ENCODE measurements around the gene LRRC4C. TPM values are rescaled to one million over a fixed set of nuclear protein-coding genes. Genes with fewer than 3 reads are reported as not detected.

Gene LRRC4C
- polyA plus RNA-seq, 1 of the 3 experiments (the other 2 are of a cell fraction), result 0.16 TPM

DNA sequence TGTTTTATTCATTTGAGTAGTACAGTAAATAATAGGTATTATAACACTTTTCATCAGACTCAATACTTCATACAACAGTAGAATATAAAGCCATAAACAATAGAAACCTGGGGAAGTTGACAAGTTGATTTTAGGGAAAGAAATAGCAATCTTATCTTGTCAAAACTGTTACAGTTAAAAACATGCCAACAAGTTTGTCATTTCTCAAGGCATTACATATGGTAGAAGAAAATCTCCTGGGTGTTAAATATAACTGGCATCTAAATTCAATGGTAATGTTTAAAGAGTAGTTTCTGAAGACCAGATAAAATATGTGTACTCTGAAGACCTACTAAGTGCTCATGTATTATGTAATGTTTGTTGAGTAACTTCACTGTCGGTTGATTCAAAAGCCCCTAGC lies 75.1 kb downstream of the LRRC4C start:
- no peaks in the 10 kb centered on the region for H3K79me2 ChIP-seq (ENCODE audit: insufficient read depth)
- CTCF ChIA-PET, result no interaction called here
- H3K9me3 ChIP-seq, result no peaks in the 10 kb centered on the region
- no peaks in the 10 kb centered on the region for H4K20me1 ChIP-seq (ENCODE audit: insufficient read depth)
- H3K27ac ChIP-seq (ENCODE audit: low read depth in 2 of 2, low read length in 1 of 2), result no peak overlapping the region
- H2AFZ ChIP-seq (ENCODE audit: low read depth), result no peak overlapping the region
- no peaks in the 10 kb centered on the region for H3F3A ChIP-seq (replicated peaks; ENCODE audit: insufficient read depth)
- no peaks in the 10 kb centered on the region for H3K36me3 ChIP-seq (replicated peaks in 1 of 2; ENCODE audit: control insufficient read depth in 1 of 2, insufficient read depth in 2 of 2, low read length in 1 of 2)
- no peak overlapping the region for H3K4me3 ChIP-seq (ENCODE audit: low read depth in 2 of 2, low read length in 1 of 2)
- H3K27me3 ChIP-seq (ENCODE audit: insufficient read depth), result no peaks in the 10 kb centered on the region
- H3K4me2 ChIP-seq, result no peak overlapping the region
- 50% methylated on average over 1 of the region's 1 CpG for WGBS (ENCODE audit: low lambda C conversion rate)
- POLR2A ChIA-PET, result no interaction called here
- no peak for DNase-seq
- H3K9ac ChIP-seq, result no peak overlapping the region
- TF ChIP-seq RXRA (IDR thresholded peaks at IDR 0.05; ENCODE audit: borderline replicate concordance, low read depth) (no peak), TAF1 (IDR thresholded peaks at IDR 0.05; ENCODE audit: borderline replicate concordance, low read depth, low read length) (no peak), SIN3A (IDR thresholded peaks at IDR 0.05; ENCODE audit: borderline replicate concordance, low read depth, low read length) (no peak), JUND (IDR thresholded peaks at IDR 0.05) (no peak), NFIC (IDR thresholded peaks at IDR 0.05; ENCODE audit: borderline replicate concordance) (no peak), RAD21 (IDR thresholded peaks at IDR 0.05; ENCODE audit: low read length) (no peak), GABPA (IDR thresholded peaks at IDR 0.05; ENCODE audit: low read depth) (no peak), POLR2AphosphoS5 (IDR thresholded peaks at IDR 0.05; ENCODE audit: low read depth, low read length) (no peak)
- TF ChIP-seq, protein P1, sequence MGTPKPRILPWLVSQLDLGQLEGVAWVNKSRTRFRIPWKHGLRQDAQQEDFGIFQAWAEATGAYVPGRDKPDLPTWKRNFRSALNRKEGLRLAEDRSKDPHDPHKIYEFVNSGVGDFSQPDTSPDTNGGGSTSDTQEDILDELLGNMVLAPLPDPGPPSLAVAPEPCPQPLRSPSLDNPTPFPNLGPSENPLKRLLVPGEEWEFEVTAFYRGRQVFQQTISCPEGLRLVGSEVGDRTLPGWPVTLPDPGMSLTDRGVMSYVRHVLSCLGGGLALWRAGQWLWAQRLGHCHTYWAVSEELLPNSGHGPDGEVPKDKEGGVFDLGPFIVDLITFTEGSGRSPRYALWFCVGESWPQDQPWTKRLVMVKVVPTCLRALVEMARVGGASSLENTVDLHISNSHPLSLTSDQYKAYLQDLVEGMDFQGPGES (IDR thresholded peaks at IDR 0.05; ENCODE audit: low read depth, low read length), result no peak
- TF ChIP-seq, protein P2, sequence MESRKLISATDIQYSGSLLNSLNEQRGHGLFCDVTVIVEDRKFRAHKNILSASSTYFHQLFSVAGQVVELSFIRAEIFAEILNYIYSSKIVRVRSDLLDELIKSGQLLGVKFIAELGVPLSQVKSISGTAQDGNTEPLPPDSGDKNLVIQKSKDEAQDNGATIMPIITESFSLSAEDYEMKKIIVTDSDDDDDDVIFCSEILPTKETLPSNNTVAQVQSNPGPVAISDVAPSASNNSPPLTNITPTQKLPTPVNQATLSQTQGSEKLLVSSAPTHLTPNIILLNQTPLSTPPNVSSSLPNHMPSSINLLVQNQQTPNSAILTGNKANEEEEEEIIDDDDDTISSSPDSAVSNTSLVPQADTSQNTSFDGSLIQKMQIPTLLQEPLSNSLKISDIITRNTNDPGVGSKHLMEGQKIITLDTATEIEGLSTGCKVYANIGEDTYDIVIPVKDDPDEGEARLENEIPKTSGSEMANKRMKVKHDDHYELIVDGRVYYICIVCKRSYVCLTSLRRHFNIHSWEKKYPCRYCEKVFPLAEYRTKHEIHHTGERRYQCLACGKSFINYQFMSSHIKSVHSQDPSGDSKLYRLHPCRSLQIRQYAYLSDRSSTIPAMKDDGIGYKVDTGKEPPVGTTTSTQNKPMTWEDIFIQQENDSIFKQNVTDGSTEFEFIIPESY (IDR thresholded peaks at IDR 0.05; ENCODE audit: borderline replicate concordance, low read depth), result no peak
- TF ChIP-seq, protein P3, sequence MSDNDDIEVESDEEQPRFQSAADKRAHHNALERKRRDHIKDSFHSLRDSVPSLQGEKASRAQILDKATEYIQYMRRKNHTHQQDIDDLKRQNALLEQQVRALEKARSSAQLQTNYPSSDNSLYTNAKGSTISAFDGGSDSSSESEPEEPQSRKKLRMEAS (IDR thresholded peaks at IDR 0.05; ENCODE audit: low read depth), result no peak
- TF ChIP-seq, protein P4, sequence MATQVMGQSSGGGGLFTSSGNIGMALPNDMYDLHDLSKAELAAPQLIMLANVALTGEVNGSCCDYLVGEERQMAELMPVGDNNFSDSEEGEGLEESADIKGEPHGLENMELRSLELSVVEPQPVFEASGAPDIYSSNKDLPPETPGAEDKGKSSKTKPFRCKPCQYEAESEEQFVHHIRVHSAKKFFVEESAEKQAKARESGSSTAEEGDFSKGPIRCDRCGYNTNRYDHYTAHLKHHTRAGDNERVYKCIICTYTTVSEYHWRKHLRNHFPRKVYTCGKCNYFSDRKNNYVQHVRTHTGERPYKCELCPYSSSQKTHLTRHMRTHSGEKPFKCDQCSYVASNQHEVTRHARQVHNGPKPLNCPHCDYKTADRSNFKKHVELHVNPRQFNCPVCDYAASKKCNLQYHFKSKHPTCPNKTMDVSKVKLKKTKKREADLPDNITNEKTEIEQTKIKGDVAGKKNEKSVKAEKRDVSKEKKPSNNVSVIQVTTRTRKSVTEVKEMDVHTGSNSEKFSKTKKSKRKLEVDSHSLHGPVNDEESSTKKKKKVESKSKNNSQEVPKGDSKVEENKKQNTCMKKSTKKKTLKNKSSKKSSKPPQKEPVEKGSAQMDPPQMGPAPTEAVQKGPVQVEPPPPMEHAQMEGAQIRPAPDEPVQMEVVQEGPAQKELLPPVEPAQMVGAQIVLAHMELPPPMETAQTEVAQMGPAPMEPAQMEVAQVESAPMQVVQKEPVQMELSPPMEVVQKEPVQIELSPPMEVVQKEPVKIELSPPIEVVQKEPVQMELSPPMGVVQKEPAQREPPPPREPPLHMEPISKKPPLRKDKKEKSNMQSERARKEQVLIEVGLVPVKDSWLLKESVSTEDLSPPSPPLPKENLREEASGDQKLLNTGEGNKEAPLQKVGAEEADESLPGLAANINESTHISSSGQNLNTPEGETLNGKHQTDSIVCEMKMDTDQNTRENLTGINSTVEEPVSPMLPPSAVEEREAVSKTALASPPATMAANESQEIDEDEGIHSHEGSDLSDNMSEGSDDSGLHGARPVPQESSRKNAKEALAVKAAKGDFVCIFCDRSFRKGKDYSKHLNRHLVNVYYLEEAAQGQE (IDR thresholded peaks at IDR 0.05; ENCODE audit: low read depth, low read length), result no peak
- TF ChIP-seq, protein P5, sequence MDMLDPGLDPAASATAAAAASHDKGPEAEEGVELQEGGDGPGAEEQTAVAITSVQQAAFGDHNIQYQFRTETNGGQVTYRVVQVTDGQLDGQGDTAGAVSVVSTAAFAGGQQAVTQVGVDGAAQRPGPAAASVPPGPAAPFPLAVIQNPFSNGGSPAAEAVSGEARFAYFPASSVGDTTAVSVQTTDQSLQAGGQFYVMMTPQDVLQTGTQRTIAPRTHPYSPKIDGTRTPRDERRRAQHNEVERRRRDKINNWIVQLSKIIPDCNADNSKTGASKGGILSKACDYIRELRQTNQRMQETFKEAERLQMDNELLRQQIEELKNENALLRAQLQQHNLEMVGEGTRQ (IDR thresholded peaks at IDR 0.05; ENCODE audit: borderline replicate concordance, low read depth, low read length), result no peak
- no peaks in the 10 kb centered on the region for H3K4me1 ChIP-seq (ENCODE audit: control insufficient read depth in 1 of 2, insufficient read depth in 2 of 2, low read depth in 1 of 2, low read length in 1 of 2)
- no peaks in the 10 kb centered on the region; the same call in 1 of the 2 replicates for H3K9me2 ChIP-seq

All from SK-N-SH (cell line).